H1 (cell line): ENCODE measurements around the gene TMEM271.

Experiments
- CEBPB ChIP-seq: IDR thresholded peaks from 2 replicates; pipeline ENCODE4 v1.6.1; 2012; ENCODE audit warnings: low read depth, low read length
- CHD2 ChIP-seq: IDR thresholded peaks from 2 replicates; pipeline ENCODE4 v1.6.1; 2012; ENCODE audit warnings: low read length, improper control_type of control experiment
- EP300 ChIP-seq, 2 experiments: IDR thresholded peaks; 1 replicate in 1 of 2; 2 replicates in 1 of 2; pipeline ENCODE4 v1.6.1; 2011 to 2012; ENCODE audit warnings: low read depth in 2 of 2, low read length in 2 of 2, mild to moderate bottlenecking in 2 of 2, borderline replicate concordance in 1 of 2, inconsistent platforms in 1 of 2, moderate library complexity in 1 of 2
- GABPA ChIP-seq: IDR thresholded peaks from 2 replicates; pipeline ENCODE4 v1.6.1; 2011; ENCODE audit warnings: mild to moderate bottlenecking, low read length, moderate library complexity, borderline replicate concordance; ENCODE audit not compliant: insufficient read depth
- JUN ChIP-seq: IDR thresholded peaks from 2 replicates; pipeline ENCODE4 v1.6.1; 2011; ENCODE audit warnings: low read depth, mild to moderate bottlenecking, improper control_type of control experiment, low read length
- MAFK ChIP-seq: IDR thresholded peaks from 2 replicates; pipeline ENCODE4 v1.6.1; 2012; ENCODE audit warnings: low read depth, mild to moderate bottlenecking, improper control_type of control experiment, low read length
- NRF1 ChIP-seq: IDR thresholded peaks from 2 replicates; pipeline ENCODE4 v1.6.1; 2011; ENCODE audit warnings: mild to moderate bottlenecking, low read depth, low read length, improper control_type of control experiment
- POLR2A ChIP-seq, 2 experiments: IDR thresholded peaks; 1 replicate in 1 of 2; 2 replicates in 1 of 2; pipeline ENCODE4 v1.6.1; 2011; ENCODE audit warnings: low read depth in 2 of 2, low read length in 2 of 2, mild to moderate bottlenecking in 2 of 2; ENCODE audit errors: control extremely low read depth in 1 of 2
- POLR2AphosphoS5 ChIP-seq: IDR thresholded peaks from 2 replicates; pipeline ENCODE4 v1.6.1; 2011; ENCODE audit warnings: low read depth, low read length
- RAD21 ChIP-seq, 2 experiments: IDR thresholded peaks in 1 of 2; conservative IDR thresholded peaks in 1 of 2; 2 replicates each; pipeline ENCODE4 v1.6.1; 2011; ENCODE audit warnings: low read depth in 2 of 2, low read length in 2 of 2, improper control_type of control experiment in 1 of 2, inconsistent platforms in 1 of 2, mild to moderate bottlenecking in 1 of 2, moderate library complexity in 1 of 2
- RFX5 ChIP-seq: IDR thresholded peaks from 2 replicates; pipeline ENCODE4 v1.6.1; 2011; ENCODE audit warnings: low read depth, low read length, improper control_type of control experiment, borderline replicate concordance
- TCF12 ChIP-seq: IDR thresholded peaks from 2 replicates; pipeline ENCODE4 v1.6.1; 2011; ENCODE audit warnings: low read depth, mild to moderate bottlenecking, low read length
- ZNF274 ChIP-seq: IDR thresholded peaks from 2 replicates; pipeline ENCODE4 v1.7.0; 2012; ENCODE audit warnings: low read length, borderline replicate concordance; ENCODE audit errors: extremely low read depth
- TF ChIP-seq, protein P1 (sequence below), 3 experiments: IDR thresholded peaks; 1 replicate in 2 of 3; 2 replicates in 1 of 3; pipeline versions ENCODE4 v1.5.1 to v1.6.1; 2011; ENCODE audit warnings: low read length in 3 of 3, mild to moderate bottlenecking in 3 of 3, inconsistent platforms in 2 of 3, low read depth in 1 of 3, moderate library complexity in 1 of 3; ENCODE audit not compliant: insufficient read depth in 1 of 3; ENCODE audit errors: control extremely low read depth in 1 of 3

DNA sequence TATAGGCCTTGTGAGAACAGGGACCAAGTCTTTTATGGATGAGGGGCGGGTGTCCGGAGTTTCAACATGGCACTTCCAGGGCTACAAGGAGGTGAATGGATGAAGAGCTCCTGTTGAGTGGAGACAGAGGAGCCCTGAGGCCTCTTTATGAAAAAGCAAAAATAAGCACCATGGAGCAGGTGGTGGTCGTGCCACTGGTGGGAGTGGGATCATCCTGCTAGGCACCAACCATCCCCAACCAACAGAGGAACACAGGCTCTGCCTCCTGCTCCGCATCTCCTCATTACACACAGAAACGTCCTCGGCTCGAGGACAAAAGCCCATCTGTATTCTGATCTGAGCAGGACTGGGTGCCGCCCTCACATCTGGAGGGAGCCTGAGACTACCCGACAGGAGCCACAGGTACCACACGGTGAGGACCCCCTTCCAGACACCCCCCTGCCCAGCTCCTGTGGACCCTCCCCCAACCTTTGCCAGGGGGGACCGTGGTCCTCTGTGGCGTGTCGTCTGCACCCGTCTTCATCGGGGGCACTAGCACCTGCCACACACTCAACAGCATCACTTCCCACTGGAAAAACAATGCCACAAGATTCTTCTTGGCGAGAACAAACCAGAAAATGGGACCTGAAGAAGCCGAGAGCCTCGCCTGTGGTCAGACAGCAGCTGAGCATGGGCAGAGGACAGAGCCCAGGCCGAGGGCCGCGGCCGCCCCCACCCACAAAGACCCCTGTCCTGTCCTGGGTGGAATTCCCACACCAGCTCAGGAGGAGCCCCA is 45.4 kb upstream of the TMEM271 start:
- TF ChIP-seq, protein P1, sequence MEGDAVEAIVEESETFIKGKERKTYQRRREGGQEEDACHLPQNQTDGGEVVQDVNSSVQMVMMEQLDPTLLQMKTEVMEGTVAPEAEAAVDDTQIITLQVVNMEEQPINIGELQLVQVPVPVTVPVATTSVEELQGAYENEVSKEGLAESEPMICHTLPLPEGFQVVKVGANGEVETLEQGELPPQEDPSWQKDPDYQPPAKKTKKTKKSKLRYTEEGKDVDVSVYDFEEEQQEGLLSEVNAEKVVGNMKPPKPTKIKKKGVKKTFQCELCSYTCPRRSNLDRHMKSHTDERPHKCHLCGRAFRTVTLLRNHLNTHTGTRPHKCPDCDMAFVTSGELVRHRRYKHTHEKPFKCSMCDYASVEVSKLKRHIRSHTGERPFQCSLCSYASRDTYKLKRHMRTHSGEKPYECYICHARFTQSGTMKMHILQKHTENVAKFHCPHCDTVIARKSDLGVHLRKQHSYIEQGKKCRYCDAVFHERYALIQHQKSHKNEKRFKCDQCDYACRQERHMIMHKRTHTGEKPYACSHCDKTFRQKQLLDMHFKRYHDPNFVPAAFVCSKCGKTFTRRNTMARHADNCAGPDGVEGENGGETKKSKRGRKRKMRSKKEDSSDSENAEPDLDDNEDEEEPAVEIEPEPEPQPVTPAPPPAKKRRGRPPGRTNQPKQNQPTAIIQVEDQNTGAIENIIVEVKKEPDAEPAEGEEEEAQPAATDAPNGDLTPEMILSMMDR (IDR thresholded peaks at IDR 0.05; ENCODE audit: control extremely low read depth in 1 of 3, insufficient read depth in 1 of 3, low read depth in 1 of 3, low read length in 3 of 3): no peak
- no peak for TF ChIP-seq RFX5
- TF ChIP-seq MAFK: no peak
- TF ChIP-seq POLR2AphosphoS5: no peak
- no peak for TF ChIP-seq POLR2A (IDR thresholded peaks at IDR 0.05; ENCODE audit: control extremely low read depth in 1 of 2, low read depth in 2 of 2, low read length in 2 of 2)
- TF ChIP-seq EP300 (IDR thresholded peaks at IDR 0.05; ENCODE audit: borderline replicate concordance in 1 of 2, low read depth in 2 of 2, low read length in 2 of 2): no peak
- no peak for TF ChIP-seq ZNF274
- TF ChIP-seq CEBPB: no peak
- TF ChIP-seq TCF12: no peak
- TF ChIP-seq RAD21 (IDR thresholded peaks at IDR 0.05 in 1 of 2, conservative IDR thresholded peaks at IDR 0.05 in 1 of 2; ENCODE audit: low read depth in 2 of 2, low read length in 2 of 2): no peak
- TF ChIP-seq JUN: no peak
- TF ChIP-seq CHD2: no peak
- TF ChIP-seq NRF1: no peak
- no peak for TF ChIP-seq GABPA
